Ovary (tissue), 9 donors: Measurements from ENCODE around the gene DIS3L. TPM values are rescaled to one million over a fixed set of nuclear protein-coding genes. Genes with fewer than 3 reads are reported as not detected.

ENCODE experiments used
- DNase-seq, 5 donors: peaks; one replicate each; pipeline ENCODE4 v3.0.0-alpha.2; 2019 to 2020
- H3K27ac ChIP-seq, 2 donors: fragments of 200-600 bp; one replicate each; pipeline versions ENCODE4 v1.5.1 to v1.8.0; 2019 to 2022
- H3K27me3 ChIP-seq: fragments of 200-600 bp; one replicate; pipeline ENCODE4 v1.8.0; 2022
- H3K36me3 ChIP-seq: fragments of 200-600 bp; sonication (generic); one replicate; pipeline ENCODE4 v1.5.1; 2019
- H3K4me1 ChIP-seq: one replicate; pipeline ENCODE4 v1.8.1; 2013; ENCODE audit warnings: mild to moderate bottlenecking, moderate library complexity; ENCODE audit not compliant: insufficient read depth
- H3K4me3 ChIP-seq: fragments of 200-600 bp; sonication (generic); one replicate; pipeline ENCODE4 v1.5.1; 2017
- H3K9me3 ChIP-seq, 2 donors: fragments of 200-600 bp in 1 of 2; sonication (generic) in 1 of 2; one replicate each; pipeline versions ENCODE4 v1.5.1 to v1.8.1; 2013 to 2019; ENCODE audit warnings: mild to moderate bottlenecking in 1 of 2, moderate library complexity in 1 of 2
- CTCF ChIP-seq, 3 donors: fragments of 450-650 bp in 2 of 3; fragments of 200-600 bp in 1 of 3; IDR thresholded peaks; one replicate each; pipeline versions ENCODE4 v1.5.1 to v1.8.0; 2016 to 2022; ENCODE audit warnings: antibody characterized with exemption in 3 of 3, mild to moderate bottlenecking in 1 of 3
- EP300 ChIP-seq: sonication (generic); formaldehyde crosslinking; IDR thresholded peaks from one replicate; pipeline ENCODE4 v1.6.1; 2017; ENCODE audit warnings: antibody characterized with exemption
- POLR2A ChIP-seq: fragments of 450-650 bp; IDR thresholded peaks from one replicate; pipeline ENCODE4 v1.6.1; 2017; ENCODE audit warnings: antibody characterized with exemption, mild to moderate bottlenecking, moderate library complexity
- WGBS, 3 donors: extraction: QIAGEN DNeasy Blood & Tissue Kit in 1 of 3; methylation state at CpG; one replicate each; pipeline versions ENCODE4 v1.1.5 to v1.1.7; 2013 to 2017; 5-methylcytosine and 5-hydroxymethylcytosine counted together
- intact Hi-C, 4 donors: fragments of 100-400 bp; cut with DNase I; formaldehyde crosslinking; loops; one replicate each; pipeline versions ENCODE4 v1.11.0 to v1.15.1; 2022 to 2023
- polyA plus RNA-seq, 2 donors: library from polyadenylated mRNA; stranded (reverse); fragments of 200-250 nt in 1 of 2; fragments of 350-450 nt in 1 of 2; fragmentation: Illumina TruSeq in 1 of 2; extraction: RNeasy Lipid Tissue Mini Kit (QIAGEN cat#74804) in 1 of 2; gene quantifications; one replicate each; pipeline ENCODE4 v1.2.3, GENCODE V29; 2013 to 2014
- total RNA-seq, 7 donors: library from RNA; depleted of rRNA in 2 of 7; stranded (reverse); fragments of >200 nt in 2 of 7; fragmentation: NEBNext Ultra II Directional in 3 of 7; extraction: Animal tissue kit (Norgen Biotek cat#: 25700) in 3 of 7; gene quantifications; one replicate each; pipeline versions ENCODE4 v1.1.0 to v1.2.4, GENCODE V29; 2016 to 2023
- donor health status: DM: no; HTN: no; CAD: no; lungs with moderate emphysema.
- donor health status: DM: no; HTN: no; CAD: no.
- donor health status: Bipolar disorder and iron deficiency.
- donor health status: DM: yes; HTN: yes; CAD: no.
- donor health status: DM: no; HTN: no; CAD: no.
- donor health status: DM: yes; HTN: yes; CAD: no.

DIS3L gene
- total and polyA plus RNA-seq, 9 donors: 19.6 to 54.6 (median 31.9) TPM

GRCh38 chr15:66310786-66311185 lies 17.4 kb downstream of the DIS3L start:
- intact Hi-C loops: no loop called here
- Histone ChIP-seq H3K9me3 (no peaks in the 10 kb centered on the region), H3K36me3 (no peaks in the 10 kb centered on the region), H3K4me1 (no peaks in the 10 kb centered on the region), H3K27ac (no peak overlapping the region), H3K27me3 (no peaks in the 10 kb centered on the region), H3K4me3 (no peak overlapping the region)
- TF ChIP-seq POLR2A (no peak), EP300 (no peak), CTCF (IDR thresholded peaks at IDR 0.05) (no peak)
- no peak for DNase-seq
- 89 to 93% (median 90%) methylated on average over 2 of the region's 2 CpGs for WGBS, 3 donors

- TF ChIP-seq CTCF (IDR thresholded peaks at IDR 0.05): no peak
- no peak for TF ChIP-seq POLR2A
- TF ChIP-seq EP300: no peak
- no peaks in the 10 kb centered on the region for H3K36me3 ChIP-seq
- H3K27ac ChIP-seq: no peak overlapping the region
- no peak overlapping the region for H3K4me3 ChIP-seq
- H3K9me3 ChIP-seq: no peaks in the 10 kb centered on the region
- 87 to 93% (median 89%) methylated on average over 2 of the region's 2 CpGs for WGBS, 3 donors
- no peaks in the 10 kb centered on the region for H3K27me3 ChIP-seq
- intact Hi-C loops: no loop called here
- DNase-seq: no peak
- H3K4me1 ChIP-seq: no peaks in the 10 kb centered on the region
Observed at GRCh38 chr15:66312144-66312543, 18.8 kb downstream of the DIS3L start.

GRCh38 chr15:66323312-66323928 lies 30.1 kb downstream of the DIS3L start:
- H3K27me3 ChIP-seq: no peaks in the 10 kb centered on the region
- WGBS, 3 donors: 71 to 75% (median 73%) methylated on average over 12 of the region's 12 CpGs
- intact Hi-C loops: no loop called here
- H3K27ac ChIP-seq: no peak overlapping the region
- TF ChIP-seq POLR2A: no peak
- no peak for TF ChIP-seq EP300
- TF ChIP-seq CTCF (IDR thresholded peaks at IDR 0.05): no peak
- no peaks in the 10 kb centered on the region for H3K4me1 ChIP-seq
- H3K9me3 ChIP-seq: no peaks in the 10 kb centered on the region
- no peak overlapping the region for H3K4me3 ChIP-seq
- no peaks in the 10 kb centered on the region for H3K36me3 ChIP-seq
- DNase-seq: no peak

- WGBS, 3 donors: 83 to 88% (median 84%) methylated on average over 11 of the region's 11 CpGs
- TF ChIP-seq CTCF (IDR thresholded peaks at IDR 0.05) (no peak), EP300 (no peak), POLR2A (no peak)
- H3K36me3 ChIP-seq: no peaks in the 10 kb centered on the region
Observed at GRCh38 chr15:66326051-66326450, 32.7 kb downstream of the DIS3L start.

More at GRCh38 chr15:66326051-66326450, 32.7 kb downstream of the DIS3L start:
- H3K27me3 ChIP-seq: no peaks in the 10 kb centered on the region
- no peak overlapping the region for H3K27ac ChIP-seq
- no peaks in the 10 kb centered on the region for H3K9me3 ChIP-seq
- H3K4me3 ChIP-seq: no peak overlapping the region
- no peak for DNase-seq
- no peaks in the 10 kb centered on the region for H3K4me1 ChIP-seq
- intact Hi-C loops: no loop called here
